Upper lobe of left lung (tissue), 6 donors: ENCODE results near the gene NYAP2. TPM values are rescaled to one million over a fixed set of nuclear protein-coding genes. Genes with fewer than 3 reads are reported as not detected.

Experiments used
- ATAC-seq, 2 donors: fragments of 200-7000 bp; cut with Tn5 transposase; one replicate each; pipeline ENCODE4 v1.9.1; 2022; ENCODE audit warnings: mild to moderate bottlenecking in 2 of 2, moderate library complexity in 2 of 2; ENCODE audit not compliant: low FRiP score in 2 of 2
- DNase-seq, 2 donors: peaks; one replicate each; pipeline ENCODE4 v3.0.0-alpha.2; 2019 to 2020
- H3K27ac ChIP-seq, 4 donors: fragments of 200-600 bp; sonication (generic); one replicate each; pipeline ENCODE4 v1.5.1; 2016 to 2019
- H3K27me3 ChIP-seq, 4 donors: fragments of 200-600 bp; sonication (generic); one replicate each; pipeline ENCODE4 v1.5.1; 2017 to 2019
- H3K36me3 ChIP-seq, 4 donors: fragments of 200-600 bp; sonication (generic); one replicate each; pipeline ENCODE4 v1.5.1; 2016 to 2019
- H3K4me1 ChIP-seq, 4 donors: fragments of 200-600 bp; sonication (generic); one replicate each; pipeline ENCODE4 v1.5.1; 2018 to 2019
- H3K4me3 ChIP-seq, 4 donors: fragments of 200-600 bp; sonication (generic); one replicate each; pipeline ENCODE4 v1.5.1; 2017 to 2019; ENCODE audit warnings: mild to moderate bottlenecking in 2 of 4, moderate library complexity in 1 of 4
- H3K9me3 ChIP-seq, 4 donors: fragments of 200-600 bp; sonication (generic); one replicate each; pipeline ENCODE4 v1.5.1; 2018 to 2019
- CTCF ChIP-seq, 6 experiments: fragments of 450-650 bp in 4 of 6; fragments of 200-600 bp in 2 of 6; sonication (generic) in 2 of 6; IDR thresholded peaks; one replicate each; pipeline ENCODE4 v1.5.1; 2016 to 2019; ENCODE audit warnings: antibody characterized with exemption in 6 of 6
- EP300 ChIP-seq, 4 donors: sonication (generic); formaldehyde crosslinking; IDR thresholded peaks; one replicate each; pipeline ENCODE4 v1.5.1; 2017; ENCODE audit warnings: antibody characterized with exemption in 4 of 4, control low read depth in 2 of 4
- POLR2A ChIP-seq, 4 donors: fragments of 450-650 bp; IDR thresholded peaks; one replicate each; pipeline ENCODE4 v1.5.1; 2016 to 2017; ENCODE audit warnings: antibody characterized with exemption in 4 of 4, mild to moderate bottlenecking in 2 of 4
- POLR2AphosphoS5 ChIP-seq, 2 donors: sonication (generic); formaldehyde crosslinking; IDR thresholded peaks; one replicate each; pipeline ENCODE4 v1.5.1; 2017; ENCODE audit warnings: antibody characterized with exemption in 2 of 2
- WGBS, 2 donors: methylation state at CpG; one replicate each; pipeline ENCODE4 v1.1.5; 2017 to 2018; 5-methylcytosine and 5-hydroxymethylcytosine counted together
- total RNA-seq, 6 donors: library from RNA; depleted of rRNA in 4 of 6; stranded (reverse); fragments of >200 nt in 4 of 6; gene quantifications; one replicate each; pipeline versions ENCODE4 v1.1.0 to v1.2.1, GENCODE V29; 2016 to 2021
- donor health status: DM: no; HTN: no; CAD: no; lungs with moderate emphysema.
- donor health status: DM: no; HTN: yes; CAD: no; lungs with severe emphysema.

Gene NYAP2
- total RNA-seq, 6 donors from 2014 or later, result 0.15 to 3.1 (median 1.7) TPM

DNA sequence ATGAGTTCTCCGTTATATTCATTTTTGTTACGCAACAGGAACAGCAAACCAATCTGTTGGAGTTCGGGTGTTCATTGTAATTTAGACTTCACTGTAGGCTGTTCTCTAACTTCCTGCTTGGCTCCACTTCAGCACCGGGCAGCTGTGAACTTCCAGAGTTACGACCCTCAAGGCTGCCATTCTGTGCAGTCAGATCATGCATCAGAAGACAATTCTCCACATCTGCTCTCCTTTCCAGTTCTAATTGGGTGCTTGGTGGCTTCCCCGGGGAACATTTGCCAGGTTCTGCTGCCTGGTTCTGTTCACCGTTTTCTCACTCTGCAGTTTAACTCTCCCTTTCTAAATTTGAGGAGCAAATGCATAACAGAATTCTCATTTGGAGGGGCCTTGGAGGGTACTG, 237.7 kb downstream of the NYAP2 start:
- no peak for ATAC-seq
- WGBS, 2 donors, result 37 to 49% methylated on average over 6 to 7 of the region's 7 CpGs

GRCh38 chr2:225640550-225640949, 241.0 kb downstream of the NYAP2 start:
- DNase-seq, result no peak
- TF ChIP-seq EP300 (IDR thresholded peaks at IDR 0.05), result no peak
- TF ChIP-seq CTCF (IDR thresholded peaks at IDR 0.05), result no peak
- no peak for TF ChIP-seq POLR2AphosphoS5 (IDR thresholded peaks at IDR 0.05)
- TF ChIP-seq POLR2A (IDR thresholded peaks at IDR 0.05), result no peak
- ATAC-seq, result no peak

More for the DNA sequence above, 237.7 kb downstream of the NYAP2 start:
- no peak for TF ChIP-seq POLR2AphosphoS5 (IDR thresholded peaks at IDR 0.05)
- no peak for TF ChIP-seq EP300 (IDR thresholded peaks at IDR 0.05)
- no peak for TF ChIP-seq CTCF (IDR thresholded peaks at IDR 0.05)
- TF ChIP-seq POLR2A (IDR thresholded peaks at IDR 0.05), result no peak
- Histone ChIP-seq H3K27me3 (no peaks in the 10 kb centered on the region), H3K4me1 (no peaks in the 10 kb centered on the region), H3K27ac (no peak overlapping the region), H3K9me3 (no peaks in the 10 kb centered on the region), H3K36me3 (no peaks in the 10 kb centered on the region), H3K4me3 (no peak overlapping the region)
- no peak for DNase-seq

DNA sequence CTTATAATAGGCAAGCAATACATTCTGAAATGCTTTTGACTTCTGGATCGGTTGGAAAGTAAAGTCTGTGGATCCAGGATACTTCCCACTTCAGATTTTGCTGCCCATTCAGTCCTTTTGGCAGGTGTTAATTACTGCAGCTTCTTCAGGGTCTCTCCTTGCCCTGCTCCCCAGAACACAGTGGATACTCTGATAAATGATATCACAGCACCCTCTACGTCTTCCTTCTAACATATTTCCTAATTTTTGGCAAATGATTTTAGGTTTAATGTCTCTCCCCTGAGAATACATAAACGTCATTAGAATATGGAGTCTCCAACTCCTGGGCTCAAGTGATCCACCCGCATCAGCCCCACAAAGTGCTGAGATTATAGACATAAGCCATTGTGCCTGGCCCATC, 249.8 kb downstream of the NYAP2 start:
- Histone ChIP-seq H3K4me1 (no peaks in the 10 kb centered on the region), H3K27me3 (no peaks in the 10 kb centered on the region), H3K4me3 (no peak overlapping the region), H3K27ac (no peak overlapping the region), H3K36me3 (no peaks in the 10 kb centered on the region), H3K9me3 (no peaks in the 10 kb centered on the region)
- ATAC-seq (no peak), DNase-seq (no peak)
- TF ChIP-seq EP300 (IDR thresholded peaks at IDR 0.05), result no peak
- no peak for TF ChIP-seq POLR2AphosphoS5 (IDR thresholded peaks at IDR 0.05)
- TF ChIP-seq CTCF (IDR thresholded peaks at IDR 0.05), result no peak
- no peak for TF ChIP-seq POLR2A (IDR thresholded peaks at IDR 0.05)
- 58 to 64% methylated on average over 4 of the region's 4 CpGs for WGBS, 2 donors

More at GRCh38 chr2:225640550-225640949, 241.0 kb downstream of the NYAP2 start:
- H3K36me3 ChIP-seq, result no peaks in the 10 kb centered on the region
- no peaks in the 10 kb centered on the region for H3K27me3 ChIP-seq
- WGBS, 2 donors, result 89 to 94% methylated on average over 3 of the region's 3 CpGs
- no peaks in the 10 kb centered on the region for H3K4me1 ChIP-seq
- H3K27ac ChIP-seq, result no peak overlapping the region
- no peak overlapping the region for H3K4me3 ChIP-seq
- no peaks in the 10 kb centered on the region for H3K9me3 ChIP-seq

- TF ChIP-seq CTCF (IDR thresholded peaks at IDR 0.05) (no peak), POLR2AphosphoS5 (IDR thresholded peaks at IDR 0.05) (no peak), EP300 (IDR thresholded peaks at IDR 0.05) (no peak)
- 88 to 91% methylated on average over 8 of the region's 8 CpGs for WGBS, 2 donors
- DNase-seq (no peak), ATAC-seq (no peak)
- Histone ChIP-seq H3K27me3 (no peaks in the 10 kb centered on the region), H3K9me3 (no peaks in the 10 kb centered on the region), H3K36me3 (no peaks in the 10 kb centered on the region), H3K4me3 (no peak overlapping the region), H3K4me1 (no peaks in the 10 kb centered on the region), H3K27ac (no peak overlapping the region)
Observed at GRCh38 chr2:225650041-225650440, 250.5 kb downstream of the NYAP2 start.
